ENCODE data around the gene ACAT2.
"Not testable (repeated sequence)": the region's sequence is repeated elsewhere in the genome, so short reads cannot be mapped to it uniquely, and the experiment has no call there.

Gene ACAT2

GRCh38 chr6:159789377-159790148 is 27.7 kb downstream of the ACAT2 start, which contains the start of gene TCP1:
Gene TCP1 (minus strand): TSS chr6:159789602. CDS start chr6:159789468, 134 bp downstream.
- peak within 1 kb of the TSS; percentile 99 for H3K4me3 ChIP-seq (ENCODE audit: low read length)
- peaks cover 11% of the 10 kb centered on the region for H3K36me3 ChIP-seq (ENCODE audit: control insufficient read depth, insufficient read depth, low read length)
- peak within 1 kb of the TSS; percentile 95 for H3K9ac ChIP-seq (ENCODE audit: low read length)
- H3K27ac ChIP-seq (ENCODE audit: low read depth, low read length): peak within 1 kb of the TSS; percentile 98
- H3K27me3 ChIP-seq (ENCODE audit: control insufficient read depth, insufficient read depth, low read length): no peaks in the 10 kb centered on the region
- peaks cover 24% of the 10 kb centered on the region for H3K4me1 ChIP-seq (ENCODE audit: control insufficient read depth, insufficient read depth, low read length)

GRCh38 chr6:159790149-159790955 is 28.5 kb downstream of the ACAT2 start, which contains the start of gene MRPL18:
Gene MRPL18 (plus strand): TSS chr6:159790467. CDS start chr6:159790588, 121 bp downstream.
- Histone ChIP-seq H3K4me3 (ENCODE audit: low read length) (peak within 1 kb of the TSS; percentile 99), H3K27ac (ENCODE audit: low read depth, low read length) (peak within 1 kb of the TSS; percentile 98), H3K9ac (ENCODE audit: low read length) (peak within 1 kb of the TSS; percentile 95), H3K4me1 (ENCODE audit: control insufficient read depth, insufficient read depth, low read length) (peaks cover 24% of the 10 kb centered on the region), H3K36me3 (ENCODE audit: control insufficient read depth, insufficient read depth, low read length) (peaks cover 3% of the 10 kb centered on the region), H3K27me3 (ENCODE audit: control insufficient read depth, insufficient read depth, low read length) (no peaks in the 10 kb centered on the region)

- peak overlapping the region; percentile 79 for H3K9ac ChIP-seq (ENCODE audit: low read length)
- H3K36me3 ChIP-seq (ENCODE audit: control insufficient read depth, insufficient read depth, low read length): peaks cover 2% of the 10 kb centered on the region
- no peaks in the 10 kb centered on the region for H3K27me3 ChIP-seq (ENCODE audit: control insufficient read depth, insufficient read depth, low read length)
- H3K27ac ChIP-seq (ENCODE audit: low read depth, low read length): peak overlapping the region; percentile 98
- H3K4me3 ChIP-seq (ENCODE audit: low read length): peak overlapping the region; percentile 87
- H3K4me1 ChIP-seq (ENCODE audit: control insufficient read depth, insufficient read depth, low read length): peaks cover 24% of the 10 kb centered on the region
Measured at GRCh38 chr6:159790956-159791598, 29.2 kb downstream of the ACAT2 start.

- H3K27me3 ChIP-seq (ENCODE audit: control insufficient read depth, insufficient read depth, low read length); H3K27ac ChIP-seq (ENCODE audit: low read depth, low read length); H3K4me3 ChIP-seq (ENCODE audit: low read length); H3K9ac ChIP-seq (ENCODE audit: low read length): not testable (repeated sequence)
- Histone ChIP-seq H3K36me3 (ENCODE audit: control insufficient read depth, insufficient read depth, low read length) (peaks cover 10% of the 10 kb centered on the region), H3K4me1 (ENCODE audit: control insufficient read depth, insufficient read depth, low read length) (peaks cover 17% of the 10 kb centered on the region)
Measured at GRCh38 chr6:159794976-159795375, 33.1 kb downstream of the ACAT2 start.

GRCh38 chr6:159797554-159797953 is 35.7 kb downstream of the ACAT2 start:
- Histone ChIP-seq H3K27ac (ENCODE audit: low read depth, low read length) (no peak overlapping the region), H3K4me3 (ENCODE audit: low read length) (no peak overlapping the region), H3K27me3 (ENCODE audit: control insufficient read depth, insufficient read depth, low read length) (no peaks in the 10 kb centered on the region), H3K4me1 (ENCODE audit: control insufficient read depth, insufficient read depth, low read length) (peaks cover under 1% of the 10 kb centered on the region), H3K36me3 (ENCODE audit: control insufficient read depth, insufficient read depth, low read length) (peaks cover 10% of the 10 kb centered on the region), H3K9ac (ENCODE audit: low read length) (no peak overlapping the region)

GRCh38 chr6:159800141-159800865 is 38.5 kb downstream of the ACAT2 start, which contains the start of gene PNLDC1:
Gene PNLDC1 (plus strand): TSS chr6:159800276. CDS start chr6:159800308, 32 bp downstream.
- Histone ChIP-seq H3K4me1 (ENCODE audit: control insufficient read depth, insufficient read depth, low read length) (no peaks in the 10 kb centered on the region), H3K4me3 (ENCODE audit: low read length) (no peak within 1 kb of the TSS), H3K9ac (ENCODE audit: low read length) (no peak within 1 kb of the TSS), H3K36me3 (ENCODE audit: control insufficient read depth, insufficient read depth, low read length) (peaks cover 10% of the 10 kb centered on the region), H3K27me3 (ENCODE audit: control insufficient read depth, insufficient read depth, low read length) (no peaks in the 10 kb centered on the region), H3K27ac (ENCODE audit: low read depth, low read length) (no peak within 1 kb of the TSS)

GRCh38 chr6:159801935-159802334 is 40.1 kb downstream of the ACAT2 start:
- no peak overlapping the region for H3K4me3 ChIP-seq (ENCODE audit: low read length)
- H3K27ac ChIP-seq (ENCODE audit: low read depth, low read length): no peak overlapping the region
- peaks cover 10% of the 10 kb centered on the region for H3K36me3 ChIP-seq (ENCODE audit: control insufficient read depth, insufficient read depth, low read length)
- H3K27me3 ChIP-seq (ENCODE audit: control insufficient read depth, insufficient read depth, low read length): no peaks in the 10 kb centered on the region
- H3K9ac ChIP-seq (ENCODE audit: low read length): no peak overlapping the region
- H3K4me1 ChIP-seq (ENCODE audit: control insufficient read depth, insufficient read depth, low read length): no peaks in the 10 kb centered on the region

GRCh38 chr6:159804504-159804903 is 42.7 kb downstream of the ACAT2 start:
- no peak overlapping the region for H3K9ac ChIP-seq (ENCODE audit: low read length)
- no peak overlapping the region for H3K4me3 ChIP-seq (ENCODE audit: low read length)
- no peaks in the 10 kb centered on the region for H3K27me3 ChIP-seq (ENCODE audit: control insufficient read depth, insufficient read depth, low read length)
- H3K4me1 ChIP-seq (ENCODE audit: control insufficient read depth, insufficient read depth, low read length): no peaks in the 10 kb centered on the region
- H3K27ac ChIP-seq (ENCODE audit: low read depth, low read length): no peak overlapping the region
- no peaks in the 10 kb centered on the region for H3K36me3 ChIP-seq (ENCODE audit: control insufficient read depth, insufficient read depth, low read length)

GRCh38 chr6:159805440-159806020 is 43.7 kb downstream of the ACAT2 start:
- Histone ChIP-seq H3K27ac (ENCODE audit: low read depth, low read length) (no peak overlapping the region), H3K9ac (ENCODE audit: low read length) (no peak overlapping the region), H3K27me3 (ENCODE audit: control insufficient read depth, insufficient read depth, low read length) (no peaks in the 10 kb centered on the region), H3K4me3 (ENCODE audit: low read length) (no peak overlapping the region), H3K4me1 (ENCODE audit: control insufficient read depth, insufficient read depth, low read length) (no peaks in the 10 kb centered on the region), H3K36me3 (ENCODE audit: control insufficient read depth, insufficient read depth, low read length) (no peaks in the 10 kb centered on the region)

GRCh38 chr6:159806021-159806458 is 44.2 kb downstream of the ACAT2 start:
- Histone ChIP-seq H3K9ac (ENCODE audit: low read length) (no peak overlapping the region), H3K27ac (ENCODE audit: low read depth, low read length) (no peak overlapping the region), H3K4me3 (ENCODE audit: low read length) (no peak overlapping the region), H3K4me1 (ENCODE audit: control insufficient read depth, insufficient read depth, low read length) (no peaks in the 10 kb centered on the region), H3K27me3 (ENCODE audit: control insufficient read depth, insufficient read depth, low read length) (no peaks in the 10 kb centered on the region), H3K36me3 (ENCODE audit: control insufficient read depth, insufficient read depth, low read length) (no peaks in the 10 kb centered on the region)

GRCh38 chr6:159807150-159807858 is 45.5 kb downstream of the ACAT2 start:
- H3K27ac ChIP-seq (ENCODE audit: low read depth, low read length): no peak overlapping the region

More at GRCh38 chr6:159807150-159807858, 45.5 kb downstream of the ACAT2 start:
- Histone ChIP-seq H3K9ac (ENCODE audit: low read length) (no peak overlapping the region), H3K36me3 (ENCODE audit: control insufficient read depth, insufficient read depth, low read length) (no peaks in the 10 kb centered on the region), H3K4me1 (ENCODE audit: control insufficient read depth, insufficient read depth, low read length) (no peaks in the 10 kb centered on the region), H3K27me3 (ENCODE audit: control insufficient read depth, insufficient read depth, low read length) (no peaks in the 10 kb centered on the region), H3K4me3 (ENCODE audit: low read length) (no peak overlapping the region)
